ENCODE results near the gene LHX3. TPM values are rescaled to one million over a fixed set of nuclear protein-coding genes. Genes with fewer than 3 reads are reported as not detected.
A peak's percentile ranks its signal among the peaks of the same experiment; 100 is the strongest.

Gene LHX3
- total RNA-seq, 1 donor from 2014 or later: not detected

DNA sequence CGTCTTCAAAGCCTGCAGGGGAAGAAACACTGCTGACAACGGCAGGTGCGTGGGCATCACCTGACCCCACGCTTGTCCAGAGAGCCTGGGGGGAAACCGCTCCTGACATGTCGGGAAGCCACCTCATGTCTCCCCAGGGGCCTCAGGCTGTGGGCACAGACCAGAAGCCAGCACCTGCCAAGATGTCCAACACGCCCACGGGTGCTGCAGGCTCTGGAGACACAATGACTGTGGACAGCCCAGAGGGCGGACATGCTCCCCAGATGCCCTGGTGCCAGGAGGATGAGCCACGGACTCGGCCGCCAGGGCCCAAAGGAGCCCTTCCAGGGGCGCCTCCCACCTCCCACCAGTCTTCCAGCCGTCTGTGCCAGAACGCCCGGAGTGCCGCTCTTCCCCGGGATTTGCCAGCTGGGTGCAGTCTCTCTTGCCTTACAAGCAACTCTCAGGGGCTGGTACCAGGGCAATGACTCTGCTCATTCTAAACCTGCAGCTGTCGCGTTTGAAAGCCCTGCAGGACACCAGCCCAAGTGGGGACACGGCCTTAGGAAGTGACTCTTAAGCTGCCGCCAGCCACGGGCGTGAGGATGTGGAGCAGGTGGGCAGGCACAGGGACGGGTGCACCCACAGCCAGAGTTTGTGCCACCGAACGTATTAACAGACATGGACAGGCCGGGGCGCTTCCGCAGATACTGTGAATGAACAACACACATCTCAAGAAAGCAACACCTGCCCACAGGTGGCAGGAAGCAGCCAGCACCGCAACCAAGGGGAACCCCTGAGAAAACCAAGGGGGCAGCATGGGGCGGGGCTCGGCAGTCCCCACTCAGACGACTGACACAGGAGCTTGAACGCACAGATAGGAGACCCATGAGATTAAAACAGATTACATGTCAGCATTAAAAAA is 6.8 kb upstream of the LHX3 start:
- DNase-seq (ENCODE audit: low spot score in 2 of 2) (no peak), FAIRE-seq (no peak)

GRCh38 chr9:136211006-136211405 is 6.1 kb upstream of the LHX3 start:
- FAIRE-seq (no peak), DNase-seq (ENCODE audit: low spot score in 2 of 2) (no peak)

- DNase-seq (ENCODE audit: low spot score in 2 of 2) (no peak), FAIRE-seq (no peak)
These were observed 5.3 kb upstream of the LHX3 start for GRCh38 chr9:136210276-136210675.

GRCh38 chr9:136209786-136210185 is 4.9 kb upstream of the LHX3 start:
- DNase-seq (ENCODE audit: low spot score in 2 of 2) (no peak), FAIRE-seq (no peak)

DNA sequence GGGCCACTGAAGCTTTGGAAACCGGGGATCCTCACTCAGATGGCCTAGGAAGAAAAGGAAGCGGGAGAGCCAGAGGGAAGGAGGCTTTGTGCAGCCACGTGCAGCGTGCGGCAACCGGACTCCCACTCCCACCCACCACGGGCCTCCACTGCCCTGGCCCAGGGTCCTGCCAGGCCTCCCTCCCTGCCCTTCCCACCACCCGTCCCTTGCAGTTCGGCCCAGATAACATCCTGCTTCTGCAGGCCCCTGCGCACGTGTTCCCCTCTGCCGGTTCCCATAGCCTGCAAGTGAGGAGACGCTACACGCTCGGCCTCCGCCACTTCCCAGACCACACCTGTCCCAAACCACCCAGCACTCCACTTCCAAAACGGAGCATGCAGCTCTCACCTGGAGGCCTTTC is 4.3 kb upstream of the LHX3 start:
- FAIRE-seq: no peak
- no peak for DNase-seq (ENCODE audit: low spot score in 2 of 2)

- DNase-seq (ENCODE audit: low spot score in 2 of 2): no peak
- FAIRE-seq: no peak
These were observed 3.7 kb upstream of the LHX3 start for GRCh38 chr9:136208675-136209074.

- DNase-seq (ENCODE audit: low spot score in 2 of 2): no peak
- FAIRE-seq: no peak
These were observed 2.7 kb upstream of the LHX3 start for GRCh38 chr9:136207616-136208015.

GRCh38 chr9:136206602-136207275 is 1.8 kb upstream of the LHX3 start:
- FAIRE-seq (no peak), DNase-seq (ENCODE audit: low spot score in 2 of 2) (no peak)

- FAIRE-seq (no peak), DNase-seq (ENCODE audit: low spot score in 2 of 2) (no peak)
These were observed 722 bp upstream of the LHX3 start for GRCh38 chr9:136205707-136205992.

DNA sequence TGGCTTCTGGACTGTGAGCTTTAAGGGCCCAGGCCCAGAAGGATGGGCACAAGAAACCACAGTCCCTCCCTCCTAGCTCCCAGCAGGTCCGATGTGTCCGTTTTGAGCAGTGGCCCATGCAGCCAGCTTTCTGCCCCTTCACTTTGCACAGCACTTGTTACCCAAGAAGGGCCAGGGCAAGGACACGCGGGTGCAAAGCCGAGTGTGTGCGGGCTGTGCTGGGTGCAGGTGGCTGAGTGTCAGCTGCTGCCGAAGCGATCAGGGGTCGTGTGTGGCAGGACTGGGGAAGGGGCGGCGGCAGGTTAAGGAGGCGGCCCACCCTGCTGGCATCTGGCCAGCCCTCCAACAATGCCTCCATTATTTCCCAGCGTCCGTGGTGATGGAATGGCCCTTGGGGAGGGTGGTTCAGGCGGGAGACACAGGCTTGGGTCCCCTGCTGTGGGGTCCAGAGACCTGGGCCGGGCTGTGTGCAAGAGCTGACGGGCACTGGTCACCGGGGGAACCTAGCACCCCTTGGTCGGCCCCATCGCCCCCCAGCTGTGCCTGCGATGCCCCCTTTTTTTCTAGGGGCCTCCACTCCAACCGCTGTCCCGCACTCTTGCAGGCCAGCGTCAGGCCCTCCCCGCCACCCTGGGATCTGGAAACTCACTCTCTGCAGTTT is 653 bp downstream of the LHX3 start:
- FAIRE-seq: no peak

GRCh38 chr9:136203408-136204144 is 1.4 kb downstream of the LHX3 start:
- FAIRE-seq: no peak

More for the DNA sequence above, 653 bp downstream of the LHX3 start:
- no peak for DNase-seq (ENCODE audit: low spot score in 2 of 2)

GRCh38 chr9:136202454-136203407 is 2.2 kb downstream of the LHX3 start:
- DNase-seq (ENCODE audit: low spot score in 2 of 2) (no peak), FAIRE-seq (no peak)

More at GRCh38 chr9:136203408-136204144, 1.4 kb downstream of the LHX3 start:
- DNase-seq (ENCODE audit: low spot score in 2 of 2): no peak

DNA sequence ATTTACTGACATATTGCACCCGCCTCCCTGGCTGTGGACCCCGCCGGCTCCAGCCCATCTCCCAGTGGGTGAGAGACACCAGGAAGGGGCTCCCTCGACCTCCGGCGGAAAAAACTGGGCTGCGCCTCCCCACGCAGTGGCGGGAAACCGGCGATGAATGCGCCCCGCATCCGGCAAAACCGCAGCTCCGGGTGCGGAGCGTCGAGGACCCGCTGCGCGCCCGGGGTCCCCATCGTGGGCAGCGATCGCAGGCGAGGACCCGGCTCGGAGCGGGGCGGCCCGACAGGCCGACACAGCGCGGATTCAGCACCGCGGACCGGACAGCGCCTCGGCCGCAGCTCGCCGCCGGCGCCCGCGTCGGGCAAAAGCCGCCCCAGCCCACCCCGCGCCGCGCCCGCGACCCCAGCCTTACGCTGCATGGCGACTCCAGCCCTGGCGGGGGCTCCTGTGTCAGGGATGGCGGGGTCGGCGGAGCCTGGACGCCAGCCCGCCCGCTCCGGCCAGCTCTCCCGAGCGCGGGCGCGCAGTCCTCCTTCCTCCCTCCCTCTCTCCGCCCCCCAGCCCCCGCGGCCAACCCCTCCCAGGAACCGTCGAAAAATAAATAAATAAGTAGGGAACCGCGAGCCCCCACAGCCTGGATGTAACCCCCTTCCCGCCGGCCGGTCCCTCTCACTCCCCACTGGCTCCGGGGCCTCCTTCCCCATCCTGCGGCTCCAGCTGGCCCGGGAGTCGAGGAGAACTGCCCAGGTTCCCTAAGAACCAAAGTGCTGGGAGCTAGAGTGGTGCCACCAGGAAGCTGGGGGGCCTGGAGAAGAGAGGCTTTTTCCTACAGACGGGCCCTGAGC is 3.1 kb downstream of the LHX3 start:
- FAIRE-seq: no peak
- DNase-seq (ENCODE audit: low spot score in 2 of 2): peak; percentile 71 to 74

GRCh38 chr9:136201174-136201573 is 3.8 kb downstream of the LHX3 start:
- FAIRE-seq: no peak
- no peak for DNase-seq (ENCODE audit: low spot score in 2 of 2)

- DNase-seq (ENCODE audit: low spot score in 2 of 2): no peak
- no peak for FAIRE-seq
These were observed 4.5 kb downstream of the LHX3 start for GRCh38 chr9:136200424-136200823.

GRCh38 chr9:136199391-136200288 is 5.3 kb downstream of the LHX3 start:
- FAIRE-seq (no peak), DNase-seq (ENCODE audit: low spot score in 2 of 2) (no peak)

- no peak for DNase-seq (ENCODE audit: low spot score in 2 of 2)
These were observed 6.3 kb downstream of the LHX3 start for GRCh38 chr9:136198605-136199083.

More at GRCh38 chr9:136198605-136199083, 6.3 kb downstream of the LHX3 start:
- no peak for FAIRE-seq
